Activated CD8-positive, alpha-beta memory T cell treated with anti-CD3 and anti-CD28 coated beads, Interleukin-2, amount 50 U/mL, for 4 hours (primary cell): Measurements from ENCODE around the gene SSUH2.
"Not testable (repeated sequence)": the region's sequence is repeated elsewhere in the genome, so short reads cannot be mapped to it uniquely, and the experiment has no call there.

ENCODE experiments used
- DNase-seq: peaks from one replicate; pipeline ENCODE4 v3.0.0-alpha.2; 2020

SSUH2 gene

DNA sequence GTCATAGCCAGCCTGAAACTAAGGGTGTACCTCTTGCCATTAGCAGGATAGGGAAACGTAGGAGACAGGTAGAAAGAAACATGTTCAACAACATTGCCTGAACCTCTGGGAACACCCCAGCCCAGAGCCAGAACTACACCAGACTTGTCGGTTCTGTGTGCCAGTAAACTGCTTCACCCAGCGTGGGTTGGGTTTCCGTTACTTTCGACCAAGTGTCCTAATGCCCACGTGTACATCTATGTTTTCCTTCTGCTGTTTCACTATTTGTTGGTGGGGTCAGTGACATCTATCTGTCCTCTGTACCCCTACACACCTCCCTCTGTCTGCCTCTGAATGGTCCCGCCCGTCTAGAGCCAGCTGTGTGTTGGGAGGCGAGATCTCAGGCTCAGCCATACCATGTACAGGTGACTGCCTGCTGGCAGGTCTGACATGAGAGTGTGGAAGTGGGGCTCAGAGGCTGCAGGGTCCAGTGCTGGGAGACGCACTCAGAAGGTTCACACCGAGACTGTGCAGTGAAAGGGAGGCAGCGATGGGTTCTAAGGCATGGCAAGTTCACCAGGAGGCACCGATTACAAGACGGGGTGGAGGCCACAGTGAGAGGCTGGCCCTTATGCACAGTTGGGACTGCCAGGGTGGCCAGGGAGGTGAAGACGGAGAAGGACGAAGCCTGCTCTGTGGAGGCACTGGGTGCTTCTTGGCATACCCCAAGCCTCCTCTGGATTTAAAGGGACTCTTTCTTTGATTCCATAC lies 36.4 kb downstream of the SSUH2 start:
- no peak for DNase-seq

GRCh38 chr3:8607234-8608040 lies 37.2 kb downstream of the SSUH2 start:
- no peak for DNase-seq

GRCh38 chr3:8606701-8607231 lies 37.8 kb downstream of the SSUH2 start:
- no peak for DNase-seq

DNA sequence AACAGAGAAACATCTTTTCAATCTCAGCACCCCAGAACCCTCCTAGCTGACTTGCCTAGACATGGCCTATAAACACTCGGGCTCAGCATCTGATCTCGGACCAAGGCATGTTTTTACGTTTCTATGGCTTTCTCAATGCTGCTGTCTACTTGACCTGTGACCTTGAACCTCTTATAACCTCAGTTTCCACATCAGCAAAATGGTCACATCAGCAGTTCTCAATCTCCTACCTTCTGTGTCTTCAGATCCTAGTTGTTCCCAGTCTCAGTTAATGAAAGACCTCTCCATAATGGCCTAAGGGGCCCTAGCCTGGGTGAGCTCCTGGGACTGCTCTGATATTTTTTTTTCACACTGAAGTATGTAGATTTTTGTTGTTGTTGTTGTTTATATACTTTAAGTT lies 39.6 kb downstream of the SSUH2 start:
- DNase-seq: no peak

- no peak for DNase-seq
Measured at GRCh38 chr3:8604006-8604405, 40.6 kb downstream of the SSUH2 start.

- DNase-seq: no peak
Measured at GRCh38 chr3:8603115-8603710, 41.4 kb downstream of the SSUH2 start.

DNA sequence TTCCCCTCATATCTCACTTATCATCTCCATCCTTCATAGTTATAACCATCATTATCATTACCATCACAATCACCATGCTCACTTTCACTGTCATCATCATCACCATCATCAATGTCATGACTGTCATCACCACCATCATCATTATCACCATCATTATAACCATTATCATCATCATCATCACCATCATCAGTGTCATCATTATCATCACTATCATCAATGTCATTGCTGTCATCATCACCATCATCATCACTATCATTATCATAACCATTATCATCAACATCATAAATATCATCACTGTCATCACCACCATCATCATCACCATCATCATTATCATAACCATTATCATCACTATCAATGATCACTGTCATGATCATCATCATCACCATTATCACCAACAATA lies 44.1 kb downstream of the SSUH2 start:
- DNase-seq: no peak

DNA sequence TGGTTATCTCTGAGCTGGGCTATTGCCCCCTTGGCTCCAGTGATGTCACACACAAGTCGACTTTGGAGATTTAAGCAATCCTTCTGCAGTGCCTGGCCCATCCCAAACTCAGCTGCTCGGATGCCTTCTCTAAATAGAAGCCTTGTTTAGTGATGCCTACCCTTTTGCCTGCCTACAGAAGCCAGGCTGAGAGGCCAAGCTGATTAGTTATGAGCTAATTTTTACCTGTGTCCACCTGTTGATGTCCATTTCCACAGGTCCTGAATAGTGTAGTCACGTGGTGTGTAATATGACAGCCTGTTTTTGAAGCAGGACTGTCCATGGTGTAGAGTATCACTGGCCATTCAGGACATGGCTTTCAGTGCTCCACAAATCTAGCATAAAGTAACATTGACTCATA lies 45.5 kb downstream of the SSUH2 start:
- DNase-seq: no peak

DNA sequence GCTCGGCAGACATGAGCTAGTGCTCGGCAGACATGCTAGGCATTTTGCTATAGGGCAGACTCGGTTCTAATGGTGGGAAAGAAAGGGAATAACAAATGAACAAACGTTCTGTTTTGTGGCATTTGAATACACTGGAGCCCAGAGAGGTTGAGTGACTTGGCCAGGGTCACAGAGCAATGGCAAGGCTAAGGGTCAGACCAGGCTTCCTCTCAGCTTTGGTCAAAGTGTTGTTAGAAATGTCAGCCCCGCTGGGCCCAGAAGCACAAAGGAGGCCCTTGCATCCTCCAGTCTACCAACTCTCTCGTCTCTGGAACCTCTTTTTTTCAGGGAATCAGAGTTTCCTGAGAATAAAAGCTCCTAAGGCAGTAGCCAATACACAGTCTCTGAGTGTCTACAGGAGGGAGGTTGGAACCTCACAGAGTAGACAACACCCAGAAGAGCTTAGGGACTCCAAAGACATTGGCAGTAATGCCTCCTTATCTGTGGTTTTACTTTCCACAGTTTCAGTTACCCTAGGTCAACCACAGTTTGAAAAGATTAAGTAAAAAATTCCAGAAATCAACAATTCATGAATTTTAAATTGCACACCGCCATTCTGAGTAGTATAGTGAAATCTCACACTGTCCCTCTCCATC lies 47.3 kb downstream of the SSUH2 start:
- DNase-seq: no peak

DNA sequence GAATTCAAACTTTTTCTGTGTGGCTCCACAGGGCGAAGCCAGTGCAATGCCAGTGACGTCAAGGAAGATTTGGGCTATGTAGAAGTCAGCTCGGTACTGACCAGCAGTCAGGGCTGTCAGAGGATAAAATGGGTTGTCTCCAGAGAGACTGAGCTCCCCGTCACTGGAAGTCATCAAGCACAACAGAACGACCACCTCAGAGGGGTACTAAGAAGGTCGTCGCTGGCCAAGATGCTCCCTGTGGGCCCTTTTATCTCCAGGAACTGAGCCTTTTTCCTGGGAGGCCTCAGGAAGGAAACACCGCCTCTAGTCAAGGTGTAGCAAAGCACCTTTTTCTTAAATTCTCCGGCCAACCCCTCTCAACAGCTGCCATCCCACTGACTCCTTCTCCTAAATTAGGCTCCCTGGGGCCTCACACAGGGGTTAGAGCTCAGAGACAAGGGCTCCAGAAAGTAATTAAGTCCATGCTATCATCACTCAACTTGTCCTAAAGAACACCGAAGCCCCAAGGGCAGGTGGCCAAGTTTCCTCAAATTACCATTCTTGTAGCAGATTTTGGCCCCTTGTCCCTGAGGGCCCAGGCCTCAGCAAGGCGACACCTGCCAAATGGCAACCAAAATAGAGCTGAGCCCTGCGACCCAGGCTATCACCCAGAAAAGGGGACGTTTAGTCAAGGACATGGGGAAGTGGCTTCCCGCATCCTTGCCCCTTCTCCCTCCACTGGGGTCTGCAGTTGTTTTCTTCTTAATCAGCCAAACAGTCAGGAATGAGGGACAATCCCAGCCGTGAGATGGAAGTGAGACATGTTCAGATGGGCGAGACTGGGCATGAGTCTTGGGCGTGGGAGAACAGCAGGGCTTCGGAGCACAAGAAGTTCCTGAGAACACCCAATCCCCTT lies 48.0 kb downstream of the SSUH2 start:
- DNase-seq: no peak

DNA sequence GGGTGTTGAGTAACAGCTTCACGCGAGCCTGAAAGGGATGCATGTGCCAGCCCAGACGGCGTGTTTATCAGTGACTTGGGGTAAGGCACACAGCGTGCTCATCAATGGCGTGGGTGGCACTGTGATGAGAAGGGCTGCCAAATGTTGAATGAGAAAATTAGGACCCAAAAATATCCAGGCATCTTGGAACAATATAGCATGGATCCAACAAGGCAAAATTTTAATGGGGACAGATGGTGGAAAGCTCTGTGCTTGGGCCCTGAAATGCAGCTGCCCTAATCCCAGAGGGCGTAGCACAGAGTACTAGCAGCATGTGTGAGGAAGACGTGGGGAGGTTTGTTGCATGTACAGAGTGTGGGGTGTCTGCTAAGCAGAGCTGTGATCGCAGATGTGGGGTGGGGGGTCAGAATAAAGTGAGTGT lies 48.9 kb downstream of the SSUH2 start:
- no peak for DNase-seq

- DNase-seq: no peak
Measured at GRCh38 chr3:8595252-8595651, 49.3 kb downstream of the SSUH2 start.

GRCh38 chr3:8593021-8593827 lies 51.4 kb downstream of the SSUH2 start:
- no peak for DNase-seq

DNA sequence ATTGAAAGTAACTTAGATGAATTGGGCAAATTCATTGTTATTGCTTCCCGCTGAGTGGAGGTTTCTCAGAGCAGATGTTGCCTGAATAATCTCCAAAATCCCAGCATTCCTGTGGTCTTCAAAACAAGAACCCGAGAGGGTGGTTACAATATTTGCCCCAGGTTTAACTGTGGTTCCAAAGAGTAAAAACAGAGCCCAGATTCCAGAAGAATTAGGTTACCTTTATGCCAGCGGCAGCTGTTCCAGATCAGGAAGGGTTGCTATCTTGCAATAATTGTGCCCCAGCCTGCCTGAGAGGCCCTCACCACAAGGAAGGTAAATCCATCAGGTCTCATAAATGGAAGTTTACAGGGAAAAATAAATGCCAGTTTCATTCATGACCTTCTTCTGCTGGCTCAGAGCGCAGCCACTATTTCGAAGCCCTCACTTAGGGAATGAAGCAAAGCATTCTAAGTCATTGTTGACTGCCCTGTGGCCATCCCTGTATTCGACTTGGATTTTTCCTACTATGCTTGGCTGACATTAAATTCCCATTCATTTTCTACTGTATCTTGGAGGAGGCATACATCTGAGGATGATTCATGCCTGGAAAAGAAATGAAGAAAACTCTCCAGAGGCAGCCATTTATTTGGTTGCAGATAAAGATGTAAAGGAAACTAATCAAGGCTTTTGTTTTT lies 54.6 kb downstream of the SSUH2 start:
- DNase-seq: no peak

- DNase-seq: no peak
Measured at GRCh38 chr3:8584661-8585060, 59.9 kb downstream of the SSUH2 start.

- no peak for DNase-seq
Measured at GRCh38 chr3:8581806-8582445, 62.7 kb downstream of the SSUH2 start.

- no peak for DNase-seq
Measured at GRCh38 chr3:8581373-8581772, 63.2 kb downstream of the SSUH2 start.

- not testable (repeated sequence) for DNase-seq
Measured at GRCh38 chr3:8580434-8580833, 64.2 kb downstream of the SSUH2 start.

DNA sequence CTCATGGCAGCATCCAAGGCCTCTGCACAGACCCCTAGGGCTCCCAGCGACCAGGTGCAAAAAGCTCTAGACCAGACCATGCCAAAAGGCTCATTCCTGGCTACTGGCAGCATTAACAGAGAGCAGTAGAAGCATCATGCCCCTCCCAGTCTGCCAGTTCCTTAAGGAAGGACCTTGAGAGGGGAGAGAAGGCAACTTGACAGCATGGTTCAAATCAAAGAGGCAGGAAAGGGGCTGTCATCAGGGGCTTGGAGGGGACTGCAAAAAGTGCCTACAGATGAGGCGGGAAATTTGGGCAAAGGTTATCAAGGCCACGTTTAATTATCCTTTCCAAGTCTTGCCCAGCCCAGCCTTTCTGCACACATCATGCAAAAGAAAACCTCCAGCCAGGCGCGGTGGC lies 64.7 kb downstream of the SSUH2 start:
- DNase-seq: no peak

DNA sequence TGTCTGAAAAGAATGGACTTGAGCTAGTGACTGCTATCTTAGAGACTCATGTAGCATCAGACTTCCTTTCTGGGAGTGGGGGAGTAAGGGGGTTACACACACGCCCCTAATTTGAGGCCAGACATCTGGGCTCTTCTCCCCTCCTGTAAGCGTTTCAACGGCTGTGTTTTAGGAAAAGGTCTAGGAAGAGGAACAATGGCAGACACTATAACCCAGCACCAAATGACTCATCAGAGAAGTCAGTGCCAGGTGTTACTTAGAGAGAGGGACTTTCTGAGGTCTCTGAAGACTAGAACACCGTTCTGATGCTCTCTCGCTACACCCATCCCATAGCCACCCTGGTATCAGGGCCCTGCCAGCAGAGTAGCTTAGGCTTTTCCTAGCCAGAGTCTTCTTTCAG lies 65.5 kb downstream of the SSUH2 start:
- no peak for DNase-seq
